PFSK-1 (cell line): ENCODE results near the gene AP3S2.

ENCODE experiments used
- FOXP2 ChIP-seq: optimal IDR thresholded peaks from 2 replicates; pipeline ENCODE3; 2011; ENCODE audit warnings: borderline replicate concordance, control low read depth, inconsistent platforms; ENCODE audit not compliant: insufficient read depth; ENCODE audit errors: extremely low read length, extremely low read depth
- POLR2AphosphoS5 ChIP-seq: IDR thresholded peaks from 2 replicates; pipeline ENCODE4 v1.6.1; 2012; ENCODE audit warnings: low read depth, mild to moderate bottlenecking, control low read depth, low read length, moderate library complexity
- SIN3A ChIP-seq: IDR thresholded peaks from 2 replicates; pipeline ENCODE4 v1.6.1; 2012; ENCODE audit warnings: mild to moderate bottlenecking, low read length, moderate library complexity, borderline replicate concordance; ENCODE audit not compliant: insufficient read depth
- TAF1 ChIP-seq: IDR thresholded peaks from 2 replicates; pipeline ENCODE4 v1.6.1; 2012; ENCODE audit warnings: low read length, control low read depth, borderline replicate concordance; ENCODE audit not compliant: insufficient read depth
- TF ChIP-seq, protein P1 (sequence below), 2 experiments: IDR thresholded peaks; 2 replicates each; pipeline versions ENCODE4 v1.6.1 to v1.8.0; 2011 to 2012; ENCODE audit warnings: low read depth in 2 of 2, low read length in 2 of 2, control low read depth in 1 of 2, inconsistent platforms in 1 of 2, mild to moderate bottlenecking in 1 of 2, moderate library complexity in 1 of 2; ENCODE audit not compliant: insufficient read depth in 1 of 2

The AP3S2 gene

DNA sequence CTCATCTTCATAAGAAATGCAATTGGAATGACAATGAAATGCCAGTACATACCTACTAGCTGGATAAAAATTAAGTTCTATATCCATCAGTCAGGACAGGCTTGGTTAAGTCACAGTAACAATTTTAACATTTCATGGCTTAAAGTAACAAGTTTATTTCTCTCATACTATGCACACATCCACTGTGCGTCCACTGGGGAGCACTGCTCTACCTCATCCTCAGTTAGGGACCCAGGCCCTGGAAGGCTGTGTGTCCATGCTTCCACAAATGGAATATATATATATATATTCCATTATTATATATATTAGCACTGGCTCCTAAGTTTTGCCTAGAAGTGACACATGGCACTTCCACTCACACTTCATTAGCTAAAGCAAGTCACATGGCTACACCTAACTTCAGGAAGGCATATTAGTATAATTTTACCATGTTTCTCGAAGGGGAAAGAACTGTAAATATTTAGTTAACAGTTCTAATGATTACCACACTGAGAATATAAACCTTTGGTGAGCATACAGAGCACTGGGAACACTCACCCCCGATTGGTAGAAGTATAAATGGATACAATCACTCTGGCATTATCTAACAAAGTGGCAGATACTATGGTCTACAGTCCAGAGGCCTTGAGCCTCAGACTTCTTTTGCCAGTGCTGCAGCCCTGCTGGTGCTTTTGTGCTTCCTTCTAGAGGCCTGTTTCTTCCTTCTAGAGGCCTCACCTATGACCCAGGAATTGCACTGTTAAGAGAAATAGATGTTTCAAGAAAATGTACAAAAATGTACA lies 28.6 kb downstream of the AP3S2 start:
- TF ChIP-seq TAF1 (no peak), POLR2AphosphoS5 (no peak)

DNA sequence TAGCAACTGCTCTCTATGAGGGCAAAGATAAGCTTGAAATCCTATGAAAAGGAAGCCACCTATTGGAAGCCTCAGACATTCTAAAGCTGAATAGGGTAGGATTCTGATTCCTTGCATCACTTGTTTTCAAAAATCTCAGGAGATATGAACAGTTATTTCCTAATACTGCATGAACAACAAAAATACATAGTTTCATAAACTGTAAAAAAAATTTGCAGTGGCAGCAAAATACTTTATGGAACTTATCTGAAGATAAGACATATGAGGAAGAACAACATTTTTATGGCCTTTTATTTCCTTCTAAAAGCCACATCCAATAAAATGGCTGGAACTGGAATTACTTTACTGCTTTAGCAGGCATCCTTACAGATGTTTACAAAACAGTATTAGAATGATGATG lies 29.9 kb downstream of the AP3S2 start:
- TF ChIP-seq FOXP2 (no peak), POLR2AphosphoS5 (no peak)

DNA sequence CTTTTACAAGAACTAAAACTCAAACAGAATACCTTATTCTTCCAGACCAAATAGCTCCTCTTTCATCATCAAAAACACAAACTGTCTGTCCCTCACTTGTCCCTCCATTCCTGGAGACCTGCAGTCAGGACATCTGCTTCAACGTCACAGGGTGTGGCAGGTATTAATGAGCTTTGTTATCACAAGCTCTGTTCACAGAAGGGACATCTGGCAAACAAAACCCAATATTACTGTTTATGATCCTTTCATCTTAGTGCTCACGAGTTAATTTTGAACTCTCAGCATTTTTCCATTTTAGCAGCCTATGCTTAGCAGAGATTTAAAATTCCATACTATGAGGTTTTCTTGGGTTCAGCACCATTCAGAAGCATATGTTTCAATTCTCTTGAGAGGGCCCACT lies 32.9 kb downstream of the AP3S2 start:
- TF ChIP-seq POLR2AphosphoS5 (no peak), FOXP2 (no peak), SIN3A (no peak), TAF1 (no peak)
- TF ChIP-seq, protein P1, sequence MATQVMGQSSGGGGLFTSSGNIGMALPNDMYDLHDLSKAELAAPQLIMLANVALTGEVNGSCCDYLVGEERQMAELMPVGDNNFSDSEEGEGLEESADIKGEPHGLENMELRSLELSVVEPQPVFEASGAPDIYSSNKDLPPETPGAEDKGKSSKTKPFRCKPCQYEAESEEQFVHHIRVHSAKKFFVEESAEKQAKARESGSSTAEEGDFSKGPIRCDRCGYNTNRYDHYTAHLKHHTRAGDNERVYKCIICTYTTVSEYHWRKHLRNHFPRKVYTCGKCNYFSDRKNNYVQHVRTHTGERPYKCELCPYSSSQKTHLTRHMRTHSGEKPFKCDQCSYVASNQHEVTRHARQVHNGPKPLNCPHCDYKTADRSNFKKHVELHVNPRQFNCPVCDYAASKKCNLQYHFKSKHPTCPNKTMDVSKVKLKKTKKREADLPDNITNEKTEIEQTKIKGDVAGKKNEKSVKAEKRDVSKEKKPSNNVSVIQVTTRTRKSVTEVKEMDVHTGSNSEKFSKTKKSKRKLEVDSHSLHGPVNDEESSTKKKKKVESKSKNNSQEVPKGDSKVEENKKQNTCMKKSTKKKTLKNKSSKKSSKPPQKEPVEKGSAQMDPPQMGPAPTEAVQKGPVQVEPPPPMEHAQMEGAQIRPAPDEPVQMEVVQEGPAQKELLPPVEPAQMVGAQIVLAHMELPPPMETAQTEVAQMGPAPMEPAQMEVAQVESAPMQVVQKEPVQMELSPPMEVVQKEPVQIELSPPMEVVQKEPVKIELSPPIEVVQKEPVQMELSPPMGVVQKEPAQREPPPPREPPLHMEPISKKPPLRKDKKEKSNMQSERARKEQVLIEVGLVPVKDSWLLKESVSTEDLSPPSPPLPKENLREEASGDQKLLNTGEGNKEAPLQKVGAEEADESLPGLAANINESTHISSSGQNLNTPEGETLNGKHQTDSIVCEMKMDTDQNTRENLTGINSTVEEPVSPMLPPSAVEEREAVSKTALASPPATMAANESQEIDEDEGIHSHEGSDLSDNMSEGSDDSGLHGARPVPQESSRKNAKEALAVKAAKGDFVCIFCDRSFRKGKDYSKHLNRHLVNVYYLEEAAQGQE (IDR thresholded peaks at IDR 0.05; ENCODE audit: insufficient read depth in 1 of 2, low read depth in 2 of 2, low read length in 2 of 2): no peak

DNA sequence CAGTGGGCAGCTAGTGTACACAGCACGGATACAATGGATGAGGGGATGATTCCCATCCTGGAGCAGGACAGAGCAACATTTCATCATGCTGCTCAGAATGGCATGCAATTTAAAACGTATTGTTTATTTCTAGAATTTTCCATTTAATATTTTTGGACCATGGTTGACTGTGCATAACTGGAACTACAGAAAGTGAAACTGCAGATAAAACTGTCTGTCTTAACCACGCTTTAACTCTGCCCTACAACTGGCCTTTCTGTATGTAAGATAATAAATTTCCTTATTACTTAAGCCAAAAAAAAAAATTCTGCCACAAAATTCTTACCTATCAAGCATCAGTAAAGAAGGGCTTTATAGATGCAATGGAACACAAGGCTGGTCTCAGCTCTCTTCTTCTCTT lies 33.4 kb downstream of the AP3S2 start:
- no peak for TF ChIP-seq POLR2AphosphoS5

DNA sequence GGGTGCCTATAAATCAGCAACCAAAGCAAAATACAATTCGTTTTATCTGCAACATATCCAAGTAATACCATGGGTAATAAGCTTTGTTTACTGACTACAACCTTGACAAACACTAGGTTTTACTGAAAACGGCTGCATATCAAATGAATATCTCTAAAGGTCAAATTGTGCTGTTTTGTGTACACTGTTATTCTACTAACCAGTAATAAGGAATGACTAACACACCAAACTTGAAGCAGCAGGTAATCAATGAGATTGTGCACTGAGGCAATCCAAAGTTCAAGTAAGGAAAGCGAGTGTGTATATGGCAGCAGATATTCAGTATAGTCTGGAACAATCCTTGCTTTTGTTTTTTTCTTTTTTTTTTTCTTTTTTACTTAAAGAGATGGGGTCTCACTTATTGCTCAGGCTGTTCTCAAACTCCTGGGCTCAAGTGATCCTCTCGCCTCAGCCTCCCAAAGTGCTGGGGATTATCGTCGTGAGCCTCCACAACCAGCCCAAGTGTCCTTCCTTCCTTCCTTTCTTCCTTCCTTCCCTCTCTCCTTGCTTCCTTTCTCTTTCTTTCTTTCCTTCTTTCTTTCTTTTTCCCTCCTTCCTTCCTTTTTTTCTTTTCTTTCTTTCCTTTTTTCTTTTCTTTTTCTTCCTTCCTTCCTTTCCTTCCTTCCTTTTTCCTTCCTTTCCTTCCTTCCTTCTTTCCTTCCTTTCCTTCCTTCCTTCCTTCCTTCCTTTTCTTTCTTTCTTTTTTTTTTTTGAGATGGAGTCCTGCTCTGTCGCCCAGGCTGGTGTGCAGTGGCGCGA lies 34.9 kb downstream of the AP3S2 start:
- TF ChIP-seq TAF1: no peak
- TF ChIP-seq, protein P1 (IDR thresholded peaks at IDR 0.05; ENCODE audit: insufficient read depth in 1 of 2, low read depth in 2 of 2, low read length in 2 of 2): no peak
- no peak for TF ChIP-seq FOXP2
- TF ChIP-seq SIN3A: no peak

DNA sequence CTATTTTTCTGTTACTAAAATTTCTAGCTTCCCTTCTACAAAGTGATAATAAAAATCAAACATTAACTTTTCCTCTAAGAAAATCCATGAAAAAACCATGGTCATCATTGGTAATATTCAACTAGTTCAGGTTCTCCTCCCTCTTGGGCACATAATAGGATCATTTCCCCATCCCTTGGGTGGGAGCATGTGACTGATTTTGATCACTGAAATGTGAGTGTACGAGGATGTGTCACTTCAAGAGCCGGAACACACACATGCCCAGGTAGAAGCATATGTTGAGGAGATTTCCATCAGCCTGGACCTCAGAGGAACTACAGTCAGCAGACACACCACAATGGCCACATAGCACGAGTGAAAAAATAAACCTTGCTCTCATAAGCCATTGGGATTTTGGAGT lies 36.1 kb downstream of the AP3S2 start:
- TF ChIP-seq POLR2AphosphoS5: no peak
- TF ChIP-seq SIN3A: no peak
- TF ChIP-seq, protein P1 (IDR thresholded peaks at IDR 0.05; ENCODE audit: insufficient read depth in 1 of 2, low read depth in 2 of 2, low read length in 2 of 2): no peak
- TF ChIP-seq FOXP2: no peak
- no peak for TF ChIP-seq TAF1
